ENCODE results near the gene CBLC.

Gene CBLC

DNA sequence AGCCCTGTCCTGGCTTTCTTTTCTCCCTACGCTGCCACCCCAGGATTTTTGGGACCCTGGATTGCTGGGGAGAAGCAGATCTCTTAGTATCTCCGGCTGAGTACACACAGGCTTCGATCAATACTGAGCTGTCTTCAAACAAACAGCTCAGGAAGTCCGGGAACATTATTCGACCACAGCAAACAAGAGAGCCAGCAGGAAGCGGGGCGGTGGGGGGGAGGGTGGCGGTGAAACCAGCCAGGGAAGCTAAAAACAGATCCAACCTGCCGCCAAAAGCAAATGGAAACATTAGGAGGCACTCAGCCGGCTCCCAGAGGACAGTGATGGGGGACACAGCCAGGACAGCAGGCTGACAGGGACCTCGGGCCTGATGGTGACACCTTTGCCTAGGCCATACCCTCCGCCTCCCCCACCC is 19.0 kb downstream of the CBLC start:
- in situ Hi-C loops (cut with HindIII; ENCODE audit: low sequenced_read_pairs) = loop anchor here (5.0 kb wide), 1 partner anchor 41 kb away; no protein-coding TSS in a partner anchor

DNA sequence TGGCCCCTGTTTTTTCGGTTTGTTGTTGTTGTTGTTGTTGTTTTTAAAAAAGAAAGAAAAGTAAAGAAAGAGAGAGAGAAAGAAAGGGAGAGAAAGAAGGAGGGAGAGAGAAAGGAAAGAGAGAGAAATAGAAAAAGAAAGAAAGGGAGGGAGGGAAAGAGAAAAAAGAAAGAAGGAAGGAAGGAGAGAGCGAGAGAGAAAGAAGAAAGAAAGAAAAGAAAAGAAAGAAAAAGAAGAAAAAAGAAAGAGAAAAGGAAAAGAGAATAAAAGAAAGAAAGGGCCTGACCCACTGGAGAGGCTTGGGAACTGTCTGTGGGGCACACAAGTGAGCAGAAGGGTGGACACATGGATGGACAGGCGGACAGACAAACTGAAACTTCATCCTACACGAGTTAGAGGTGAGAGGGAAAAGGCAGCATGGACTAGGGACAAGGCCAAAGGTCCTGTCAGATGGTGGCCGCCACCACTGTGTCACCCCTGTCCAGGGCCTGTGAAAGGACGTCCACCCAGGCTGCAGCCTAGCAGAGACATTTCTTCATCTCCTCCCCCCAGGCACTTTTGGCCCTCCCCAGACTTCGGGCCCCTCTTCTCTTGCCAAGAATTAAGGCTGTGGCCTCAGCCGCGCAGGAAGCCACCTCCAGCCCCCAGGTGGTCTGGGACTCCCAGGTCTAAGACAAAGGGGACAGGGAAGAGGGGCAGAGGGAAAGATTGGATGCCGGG is 22.1 kb downstream of the CBLC start:
- in situ Hi-C loops (cut with HindIII; ENCODE audit: low sequenced_read_pairs) = loop anchor here (5.0 to 10.0 kb wide), 3 partner anchors 38 to 155 kb away; partner anchors contain the start of gene CLPTM1

DNA sequence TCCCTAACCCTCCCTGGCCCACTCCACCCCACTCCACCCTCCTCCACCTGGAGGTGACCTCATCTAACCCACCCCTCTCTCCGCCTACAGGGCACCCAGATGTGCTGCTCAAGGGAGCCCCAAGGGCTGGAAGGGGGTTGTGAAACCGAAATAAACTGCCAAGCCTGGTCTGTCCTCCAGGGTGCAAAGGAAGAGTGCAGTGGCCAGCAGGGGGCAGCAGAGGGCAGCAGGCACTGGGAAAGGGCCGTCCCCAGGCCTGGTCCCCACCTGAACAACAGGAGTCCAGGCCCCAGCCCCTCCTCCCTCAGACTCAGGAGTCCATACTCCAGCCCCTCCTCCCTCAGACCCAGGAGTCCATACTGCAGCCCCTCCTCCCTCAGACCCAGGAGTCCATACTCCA is 22.8 kb downstream of the CBLC start:
- in situ Hi-C loops (cut with HindIII; ENCODE audit: low sequenced_read_pairs) = loop anchor here (10.0 kb wide), 2 partner anchors 76 to 154 kb away; partner anchors contain the start of gene CLPTM1

DNA sequence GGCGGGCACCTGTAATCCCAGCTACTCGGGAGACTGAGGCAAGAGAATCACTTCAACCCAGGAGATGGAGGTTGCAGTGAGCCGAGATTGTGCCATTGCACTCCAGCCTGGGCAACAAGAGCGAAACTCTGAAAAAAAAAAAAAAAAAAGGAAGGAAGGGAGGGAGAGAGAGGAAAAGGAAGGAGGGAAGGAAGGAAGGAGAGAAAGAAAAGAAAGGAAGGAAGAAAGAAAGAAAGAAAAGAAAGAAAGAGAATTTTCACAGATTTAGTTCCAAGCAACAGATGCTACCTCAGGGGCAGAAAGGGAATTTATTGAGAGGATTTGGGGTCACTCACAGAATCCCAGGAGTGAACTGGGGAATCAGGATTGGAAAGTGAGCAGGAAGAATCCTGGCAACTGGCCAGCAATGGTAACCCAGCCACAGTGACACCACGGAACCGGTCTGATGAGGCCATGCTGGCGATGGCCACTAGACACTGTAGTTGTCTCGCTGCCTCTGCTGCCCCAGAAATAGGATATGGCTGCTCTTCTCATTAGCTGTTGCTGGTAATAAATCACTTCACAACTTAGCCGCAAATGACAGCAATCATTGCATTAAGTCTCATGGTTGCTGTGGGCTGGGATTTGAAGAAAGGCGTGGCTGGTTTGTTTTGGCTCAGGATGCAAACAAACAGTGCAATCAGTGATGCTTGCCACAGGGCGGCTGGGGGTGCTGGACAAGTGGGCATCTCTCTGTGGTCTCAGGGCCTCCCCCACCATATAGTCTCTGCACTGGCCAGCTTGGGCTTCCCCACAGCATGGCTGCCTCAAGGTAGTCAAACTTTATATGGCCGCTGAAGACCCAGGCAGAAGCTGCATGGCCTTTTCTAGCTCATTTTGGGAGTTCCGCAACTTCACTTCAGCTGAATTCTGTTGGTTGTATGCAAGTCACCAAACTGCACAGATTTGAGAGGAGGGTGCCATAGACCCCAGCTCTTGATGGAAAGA is 26.0 kb downstream of the CBLC start:
- in situ Hi-C loops (cut with HindIII; ENCODE audit: low sequenced_read_pairs) = loop anchor here (10.0 kb wide), 2 partner anchors 79 to 151 kb away; partner anchors contain the start of gene CLPTM1

DNA sequence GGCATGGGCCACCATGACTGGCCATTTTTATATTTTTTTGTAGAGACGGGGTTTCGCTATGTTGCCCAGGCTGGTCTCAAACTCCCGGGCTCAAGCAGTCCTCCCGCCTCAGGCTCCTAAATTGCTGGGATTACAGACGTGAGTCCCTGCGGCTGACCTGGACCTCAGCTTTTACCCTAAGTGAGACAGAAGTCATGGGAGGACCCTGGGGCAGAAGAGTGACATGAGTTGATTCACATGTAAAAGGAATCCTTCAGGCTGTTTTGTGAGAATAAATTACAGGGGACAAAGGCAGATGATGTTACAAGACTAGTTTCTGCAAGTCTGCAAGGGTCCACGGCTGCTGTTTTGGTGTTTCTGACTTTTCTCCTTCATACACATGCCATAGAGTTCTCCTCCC is 28.6 kb downstream of the CBLC start:
- in situ Hi-C loops (cut with HindIII; ENCODE audit: low sequenced_read_pairs) = loop anchor here (10.0 kb wide), 2 partner anchors 81 to 149 kb away; partner anchors contain the start of gene CLPTM1

DNA sequence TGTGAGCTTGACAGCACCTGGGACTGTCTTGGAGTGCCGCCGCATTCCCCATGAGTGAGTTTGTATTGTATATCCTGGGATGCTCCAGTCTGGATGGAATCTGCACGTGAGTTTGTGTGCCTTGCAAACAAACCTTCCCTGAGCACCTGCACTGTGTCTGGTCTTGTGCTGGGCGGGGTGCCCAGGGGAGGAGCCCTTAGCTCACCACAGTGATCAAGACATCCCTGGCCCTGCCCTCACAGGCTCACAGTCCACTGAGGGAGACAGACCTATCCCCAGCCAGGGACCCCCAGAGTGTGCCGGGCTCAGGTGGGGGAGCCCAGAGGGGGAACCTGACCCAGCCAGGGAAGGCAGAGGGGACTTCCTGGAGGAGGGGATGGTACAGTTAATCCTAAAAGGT is 29.5 kb downstream of the CBLC start:
- in situ Hi-C loops (cut with HindIII; ENCODE audit: low sequenced_read_pairs) = loop anchor here (10.0 kb wide), 2 partner anchors 82 to 148 kb away; partner anchors contain the start of gene CLPTM1

DNA sequence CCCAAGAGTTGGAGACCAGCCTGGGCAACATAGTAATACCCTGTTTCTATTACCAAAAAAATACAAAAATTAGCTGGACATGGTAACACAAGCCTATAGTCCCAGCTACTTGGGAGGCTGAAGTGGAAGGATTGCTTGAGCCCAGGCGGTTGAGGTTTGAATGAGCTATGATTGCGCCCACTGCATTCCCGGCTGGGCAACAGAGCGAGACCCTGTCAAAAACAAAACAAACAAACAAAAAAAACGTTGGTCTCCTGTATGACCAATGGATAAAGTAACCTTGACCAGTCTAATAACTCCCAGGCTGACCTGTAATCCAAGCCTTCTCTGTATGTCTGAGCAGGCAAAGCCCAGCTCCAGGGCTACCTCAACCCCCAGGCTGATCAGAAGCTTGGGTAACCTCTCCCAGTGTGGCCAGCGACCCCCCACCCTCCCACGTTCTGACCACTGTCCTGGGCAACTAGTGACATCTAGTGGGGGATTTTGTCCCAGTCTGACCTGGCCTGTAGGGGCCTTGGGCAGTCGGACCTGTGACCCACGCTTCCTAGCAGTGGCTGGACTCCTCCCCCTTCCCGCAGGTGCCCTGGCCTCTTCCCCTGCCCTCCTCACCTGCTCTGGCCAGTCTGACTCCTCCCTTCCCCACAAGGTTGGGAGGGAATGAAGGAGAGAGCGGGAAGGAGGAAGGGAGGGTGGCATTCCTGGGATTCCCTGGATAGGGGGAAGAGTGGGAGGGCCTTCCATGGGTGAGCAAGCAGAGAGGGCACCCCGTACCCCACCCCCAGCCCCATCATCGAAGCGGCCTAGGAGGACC is 30.2 kb downstream of the CBLC start:
- in situ Hi-C loops (cut with HindIII; ENCODE audit: low sequenced_read_pairs) = loop anchor here (10.0 kb wide), 2 partner anchors 83 to 147 kb away; partner anchors contain the start of gene CLPTM1

DNA sequence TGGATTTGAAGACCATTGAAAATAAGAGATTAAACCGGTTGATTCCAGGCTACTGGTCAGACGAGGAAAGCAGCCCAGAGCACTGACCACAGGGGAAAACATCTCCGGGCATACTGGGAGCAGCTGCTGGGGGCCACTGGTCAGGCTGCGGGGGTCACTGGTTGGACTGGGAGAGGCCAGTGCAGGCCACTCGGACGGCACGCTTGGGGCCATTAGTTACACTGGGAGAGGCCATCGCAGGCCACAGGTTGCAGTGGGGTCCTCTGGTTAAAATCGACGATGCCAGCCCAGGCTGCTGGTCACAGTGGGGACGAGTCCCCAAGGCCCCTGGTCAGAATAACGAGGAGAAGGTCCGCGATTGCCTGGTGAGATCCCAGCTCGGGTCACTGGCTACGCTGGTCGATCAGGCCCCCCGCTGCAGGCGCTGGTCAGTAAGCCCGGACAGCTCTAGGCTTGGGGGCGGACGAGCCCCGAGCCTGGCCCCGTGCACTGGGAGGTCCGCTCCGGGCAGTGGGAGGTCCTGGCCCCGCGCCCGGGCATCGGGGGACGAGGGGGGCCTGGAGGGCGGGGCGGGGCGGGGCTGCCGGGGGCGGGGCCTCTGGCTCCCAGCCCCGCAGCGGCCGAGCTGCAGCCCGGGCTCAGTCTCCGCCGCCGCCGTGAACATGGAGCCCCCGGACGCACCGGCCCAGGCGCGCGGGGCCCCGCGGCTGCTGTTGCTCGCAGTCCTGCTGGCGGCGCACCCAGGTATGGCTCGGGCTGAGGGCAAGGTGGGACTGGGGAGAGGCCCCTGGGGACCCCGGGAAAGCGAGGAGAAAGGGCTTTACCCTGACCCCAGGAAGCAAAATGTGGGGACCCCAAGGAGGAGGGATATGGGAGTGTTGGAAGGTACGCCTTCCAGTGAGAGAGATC is 31.0 kb downstream of the CBLC start, which contains the start of gene BCAM:
BCAM (plus strand) TSS at position 641 of the 909 bp plus-strand sequence; CDS start at position 663, 22 bp downstream.
- in situ Hi-C loops (cut with HindIII; ENCODE audit: low sequenced_read_pairs) = loop anchor here (10.0 kb wide), 2 partner anchors 84 to 146 kb away; partner anchors contain the start of gene CLPTM1

DNA sequence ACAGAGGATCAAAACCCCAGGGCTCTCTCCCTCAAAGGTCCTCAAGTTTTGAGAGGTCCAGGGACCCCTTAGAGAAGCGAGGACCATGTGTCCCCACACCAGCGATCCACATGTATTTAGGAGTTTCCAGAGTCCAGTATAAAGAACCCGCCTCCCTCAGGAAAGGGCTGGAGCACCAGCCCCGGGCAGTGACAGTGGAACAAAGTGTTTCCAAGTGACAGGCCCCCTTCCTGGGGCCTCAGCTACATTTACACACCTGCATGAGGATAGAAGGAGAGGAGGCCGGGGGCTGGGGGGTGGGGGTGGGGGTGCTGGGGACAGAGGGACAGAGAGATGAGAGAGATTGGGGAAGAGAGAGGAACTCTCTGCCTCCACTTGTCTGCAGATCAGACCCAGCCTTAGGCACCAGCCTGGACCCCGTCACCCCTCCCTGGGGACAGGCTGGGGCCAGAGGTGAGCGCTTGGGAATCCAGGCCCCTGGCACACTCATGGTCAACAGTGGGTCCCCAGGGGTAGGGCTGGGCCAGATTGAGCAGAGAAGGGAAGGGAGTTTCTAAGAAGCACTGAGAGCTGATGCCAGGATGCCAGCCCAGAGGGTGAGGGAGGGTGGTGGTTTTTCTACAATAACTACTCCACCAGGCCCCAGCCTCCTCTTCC is 32.0 kb downstream of the CBLC start:
- in situ Hi-C loops (cut with HindIII; ENCODE audit: low sequenced_read_pairs) = loop anchor here (10.0 kb wide), 2 partner anchors 85 to 145 kb away; partner anchors contain the start of gene CLPTM1

DNA sequence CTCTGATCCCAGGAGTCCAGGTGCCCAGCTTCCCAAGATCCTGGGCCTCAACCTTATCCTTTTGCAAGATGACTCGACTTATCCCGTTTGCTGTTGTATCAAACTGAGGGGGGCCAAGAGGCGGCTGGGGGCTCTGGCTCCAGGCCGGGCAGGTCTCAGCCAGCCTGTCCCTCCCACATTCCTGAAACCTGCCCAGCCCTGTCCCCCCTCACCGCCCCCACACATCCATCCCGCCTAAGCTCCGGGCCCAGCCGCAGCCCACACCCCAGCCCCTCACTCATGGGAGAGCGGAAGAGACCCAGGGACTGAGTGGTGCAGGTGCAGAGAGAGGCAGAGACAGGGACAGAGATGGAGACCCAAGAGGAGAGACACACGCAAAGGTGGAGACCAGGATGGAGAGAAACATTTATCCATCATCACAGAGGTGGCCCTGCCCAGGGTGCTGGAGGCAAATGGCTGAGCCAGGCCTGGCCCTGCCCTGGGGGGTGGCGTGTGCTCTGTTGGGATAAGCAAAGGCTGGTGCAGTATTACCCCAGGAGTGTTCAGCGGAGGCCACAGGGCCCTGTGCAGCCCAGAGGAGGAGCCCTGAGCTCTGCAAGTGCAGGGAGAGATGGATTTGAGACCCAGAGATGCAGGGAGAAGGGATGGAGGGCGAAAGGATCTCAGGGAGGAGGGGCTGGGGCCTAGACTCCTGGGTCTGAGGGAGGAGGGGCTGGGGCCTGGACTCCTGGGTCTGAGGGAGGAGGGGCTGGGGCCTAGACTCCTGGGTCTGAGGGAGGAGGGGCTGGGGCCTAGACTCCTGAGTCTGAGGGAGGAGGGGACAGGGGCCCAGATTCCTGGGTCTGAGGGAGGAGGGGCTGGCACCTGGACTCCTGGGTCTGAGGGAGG is 32.8 kb downstream of the CBLC start:
- in situ Hi-C loops (cut with HindIII; ENCODE audit: low sequenced_read_pairs) = no loop called here

DNA sequence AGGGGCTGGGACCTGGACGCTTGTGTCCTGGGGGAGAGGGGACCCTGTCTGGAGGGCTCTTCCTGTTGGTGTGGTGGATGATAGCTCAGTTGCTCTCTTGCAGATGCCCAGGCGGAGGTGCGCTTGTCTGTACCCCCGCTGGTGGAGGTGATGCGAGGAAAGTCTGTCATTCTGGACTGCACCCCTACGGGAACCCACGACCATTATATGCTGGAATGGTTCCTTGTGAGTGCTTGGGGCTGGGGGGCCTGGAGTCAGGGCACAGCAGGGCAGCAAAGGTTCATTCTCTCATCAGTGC is 33.4 kb downstream of the CBLC start:
- in situ Hi-C loops (cut with HindIII; ENCODE audit: low sequenced_read_pairs) = no loop called here

DNA sequence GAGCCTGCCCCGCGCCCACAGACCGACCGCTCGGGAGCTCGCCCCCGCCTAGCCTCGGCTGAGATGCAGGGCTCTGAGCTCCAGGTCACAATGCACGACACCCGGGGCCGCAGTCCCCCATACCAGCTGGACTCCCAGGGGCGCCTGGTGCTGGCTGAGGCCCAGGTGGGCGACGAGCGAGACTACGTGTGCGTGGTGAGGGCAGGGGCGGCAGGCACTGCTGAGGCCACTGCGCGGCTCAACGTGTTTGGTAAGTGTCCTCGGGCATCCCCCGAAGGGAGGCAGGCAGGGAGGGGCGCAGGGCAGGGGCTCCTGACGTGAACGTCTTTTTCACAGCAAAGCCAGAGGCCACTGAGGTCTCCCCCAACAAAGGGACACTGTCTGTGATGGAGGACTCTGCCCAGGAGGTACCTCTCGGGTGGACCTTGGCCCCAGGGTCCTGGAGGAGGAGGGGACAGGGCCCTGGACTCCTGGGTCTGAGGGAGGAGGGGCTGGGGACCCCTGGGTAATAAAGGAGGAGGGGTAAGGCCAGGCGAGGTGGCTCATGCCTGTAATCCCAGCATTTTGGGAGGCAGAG is 34.5 kb downstream of the CBLC start:
- in situ Hi-C loops (cut with HindIII; ENCODE audit: low sequenced_read_pairs) = no loop called here

DNA sequence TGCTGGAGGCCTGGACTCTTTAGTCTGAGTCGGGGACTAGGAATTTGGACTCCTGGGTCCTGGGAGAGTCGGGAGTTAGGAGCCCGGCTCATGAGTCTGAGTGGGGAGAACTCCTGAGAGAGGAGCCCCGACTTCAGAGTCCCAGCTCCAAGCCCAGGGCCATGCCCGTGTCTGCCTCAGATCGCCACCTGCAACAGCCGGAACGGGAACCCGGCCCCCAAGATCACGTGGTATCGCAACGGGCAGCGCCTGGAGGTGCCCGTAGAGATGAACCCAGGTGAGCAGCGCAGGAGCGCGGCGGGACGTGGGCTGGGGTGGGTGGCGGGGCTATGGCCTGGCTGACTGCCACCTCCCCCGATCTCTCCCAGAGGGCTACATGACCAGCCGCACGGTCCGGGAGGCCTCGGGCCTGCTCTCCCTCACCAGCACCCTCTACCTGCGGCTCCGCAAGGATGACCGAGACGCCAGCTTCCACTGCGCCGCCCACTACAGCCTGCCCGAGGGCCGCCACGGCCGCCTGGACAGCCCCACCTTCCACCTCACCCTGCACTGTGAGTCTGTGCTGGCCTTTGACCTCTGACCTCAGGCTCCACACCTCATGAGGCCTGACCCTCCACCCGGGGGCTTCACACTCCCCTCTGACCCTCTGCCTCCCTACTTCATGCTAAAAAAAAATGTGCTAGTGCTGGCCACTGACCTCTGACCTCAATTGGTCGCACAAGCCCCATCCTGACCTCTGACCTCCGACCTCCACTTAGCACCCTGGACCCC is 35.6 kb downstream of the CBLC start:
- in situ Hi-C loops (cut with HindIII; ENCODE audit: low sequenced_read_pairs) = no loop called here

DNA sequence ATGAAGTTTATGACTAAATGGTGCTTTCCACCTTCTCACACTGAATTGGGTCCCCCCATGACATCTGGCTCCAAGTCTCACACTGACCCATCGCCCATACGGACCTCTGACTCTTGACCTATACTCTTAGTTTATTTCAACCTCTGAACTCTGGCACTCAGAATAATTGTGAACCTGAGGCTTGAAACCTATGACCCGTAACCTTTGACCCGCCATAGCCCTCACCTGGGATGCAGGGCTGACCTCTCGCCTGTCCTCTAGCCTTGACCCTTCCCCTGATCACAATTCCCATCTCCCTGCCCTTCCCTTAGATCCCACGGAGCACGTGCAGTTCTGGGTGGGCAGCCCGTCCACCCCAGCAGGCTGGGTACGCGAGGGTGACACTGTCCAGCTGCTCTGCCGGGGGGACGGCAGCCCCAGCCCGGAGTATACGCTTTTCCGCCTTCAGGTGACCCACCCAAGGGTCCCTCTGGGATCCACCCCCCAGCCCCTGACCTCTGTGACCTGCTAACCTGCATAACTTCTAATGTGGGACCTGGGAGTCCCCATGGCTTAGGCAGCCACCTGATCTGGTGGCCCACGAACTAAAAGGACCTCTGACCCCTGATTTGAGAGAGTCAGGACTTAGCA is 36.3 kb downstream of the CBLC start:
- in situ Hi-C loops (cut with HindIII; ENCODE audit: low sequenced_read_pairs) = no loop called here

DNA sequence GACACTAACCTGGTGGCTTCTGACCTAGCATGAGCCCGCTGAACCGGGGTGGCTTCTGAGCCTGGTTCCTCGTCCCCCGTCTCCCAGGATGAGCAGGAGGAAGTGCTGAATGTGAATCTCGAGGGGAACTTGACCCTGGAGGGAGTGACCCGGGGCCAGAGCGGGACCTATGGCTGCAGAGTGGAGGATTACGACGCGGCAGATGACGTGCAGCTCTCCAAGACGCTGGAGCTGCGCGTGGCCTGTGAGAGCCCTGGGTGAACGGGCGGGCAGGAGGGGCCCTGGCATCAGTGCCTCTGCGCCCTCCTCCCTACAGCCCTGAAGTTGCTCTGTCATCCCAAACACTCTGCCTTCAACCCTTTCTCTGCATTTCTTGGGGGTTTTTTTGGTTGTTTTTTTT is 36.8 kb downstream of the CBLC start:
- in situ Hi-C loops (cut with HindIII; ENCODE audit: low sequenced_read_pairs) = no loop called here

DNA sequence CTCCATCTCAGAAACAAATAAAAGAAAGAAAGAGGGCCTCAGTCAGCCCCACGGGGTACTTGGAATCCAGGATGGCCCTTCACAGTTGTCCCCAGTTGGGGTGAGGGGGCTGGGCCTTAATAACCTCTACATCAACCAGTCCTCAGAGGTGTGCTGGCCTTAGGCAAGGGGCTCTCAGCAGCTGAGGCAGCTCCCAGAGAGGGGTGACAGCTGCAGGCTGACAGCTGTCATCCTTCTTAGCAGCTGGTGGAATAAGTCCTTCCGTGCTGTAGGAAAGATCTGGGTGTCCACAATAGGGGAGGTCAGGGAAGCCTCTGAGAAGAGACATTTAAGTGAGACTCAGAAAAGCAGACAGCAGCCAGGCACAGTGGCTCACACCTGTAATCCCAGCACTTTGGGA is 38.6 kb downstream of the CBLC start:
- in situ Hi-C loops (cut with HindIII; ENCODE audit: low sequenced_read_pairs) = no loop called here
